Measurements from ENCODE around the gene TIMMDC1. TPM values are rescaled to one million over a fixed set of nuclear protein-coding genes. Genes with fewer than 3 reads are reported as not detected.
"Not testable (repeated sequence)": the region's sequence is repeated elsewhere in the genome, so short reads cannot be mapped to it uniquely, and the experiment has no call there.

TIMMDC1 gene
- total and polyA plus RNA-seq, 2 experiments from 2014 or later, result 54.3 to 160 TPM

DNA sequence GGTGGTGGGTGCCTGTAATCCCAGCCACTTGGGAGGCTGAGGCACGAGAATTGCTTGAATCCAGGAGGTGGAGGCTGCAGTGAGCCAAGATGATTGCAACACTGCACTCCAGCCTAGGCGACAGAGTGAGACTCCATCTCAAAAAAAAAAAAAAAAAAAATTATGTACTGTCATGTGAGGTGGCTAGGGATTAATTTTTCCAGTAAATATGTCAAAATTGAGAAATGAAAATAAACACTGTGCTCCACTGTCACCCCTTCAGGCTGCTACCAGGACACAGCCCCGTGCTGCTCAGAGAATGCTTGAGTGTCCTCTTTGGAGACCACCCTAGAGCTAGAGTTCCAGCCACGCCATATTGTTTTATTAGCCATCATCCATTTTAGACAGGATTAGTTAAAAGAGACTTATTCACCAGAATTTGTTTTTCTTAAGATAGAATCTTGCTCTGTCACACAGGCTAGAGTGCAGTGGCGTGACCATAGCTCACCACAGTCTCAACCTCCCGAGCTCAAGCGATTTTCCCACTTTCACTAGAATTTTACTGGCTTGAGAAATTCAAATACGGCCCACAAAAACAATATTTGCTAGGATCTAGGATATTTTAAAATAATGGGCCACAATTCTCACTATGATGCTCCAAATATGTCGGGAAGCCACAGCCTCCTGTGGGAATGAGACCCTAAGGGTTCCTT, 60.4 kb downstream of the TIMMDC1 start:
- no peaks in the 10 kb centered on the region for H3K36me3 ChIP-seq (ENCODE audit: low read depth)
- peak overlapping the region; percentile 7; the same call in 1 of the 2 replicates for H2AFZ ChIP-seq
- TF ChIP-seq EZH2phosphoT487 (IDR thresholded peaks at IDR 0.05; ENCODE audit: insufficient read depth, low read depth) (no peak), EZH2 (IDR thresholded peaks at IDR 0.05; ENCODE audit: insufficient read depth, poor library complexity, severe bottlenecking) (no peak)
- H3K9me3 ChIP-seq (ENCODE audit: low read depth), result no peaks in the 10 kb centered on the region
- in situ Hi-C loops (cut with MboI), result no loop called here
- no peaks in the 10 kb centered on the region for H3F3A ChIP-seq (ENCODE audit: insufficient read depth)
- H3K9me2 ChIP-seq (ENCODE audit: insufficient read depth), result no peaks in the 10 kb centered on the region
- WGBS, 2 experiments (ENCODE audit: low coverage in 1 of 2, low lambda C conversion rate in 2 of 2, missing lambda C conversion rate in 2 of 2), result 56 to 58% methylated on average over 9 of the region's 9 CpGs
- no peak overlapping the region for H3K4me2 ChIP-seq (ENCODE audit: unreplicated experiment)
- no peak overlapping the region for H3K27ac ChIP-seq
- no peak overlapping the region for H3K9ac ChIP-seq
- no peaks in the 10 kb centered on the region for H4K20me1 ChIP-seq (ENCODE audit: insufficient read depth)
- no peaks in the 10 kb centered on the region for H3K4me1 ChIP-seq (ENCODE audit: insufficient read depth)
- no peaks in the 10 kb centered on the region for H3K79me2 ChIP-seq (ENCODE audit: insufficient read depth)
- H3K4me3 ChIP-seq, result no peak overlapping the region
- no peak for DNase-seq
- H3K27me3 ChIP-seq (replicated peaks; ENCODE audit: insufficient read depth), result no peaks in the 10 kb centered on the region

DNA sequence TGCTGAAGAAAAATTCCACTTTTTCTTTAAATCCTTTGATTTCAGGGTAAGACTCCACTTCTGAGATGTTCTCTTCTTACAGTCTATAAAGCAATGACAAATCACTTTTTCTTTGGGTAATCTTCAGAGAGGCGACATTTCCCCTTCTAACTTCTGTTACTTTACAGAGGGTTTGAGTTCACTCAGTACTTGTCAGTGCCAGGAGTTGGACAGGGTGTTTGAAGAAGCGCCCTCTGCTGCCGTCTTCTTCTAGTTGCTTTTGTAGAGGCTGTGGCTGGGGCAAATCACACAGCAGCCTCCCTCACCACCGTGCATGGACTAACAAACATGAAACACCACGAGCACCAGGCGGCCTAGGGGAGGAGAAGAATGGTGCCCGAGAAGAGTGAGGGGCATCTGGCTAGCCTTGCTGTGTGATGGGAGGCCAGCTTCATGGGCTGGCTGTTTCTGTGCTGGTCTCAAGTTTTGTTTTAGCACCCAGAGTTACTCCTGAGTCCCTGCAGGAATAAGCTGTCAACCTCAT, 61.2 kb downstream of the TIMMDC1 start, which contains the start of gene CD80:
TSS of gene CD80 (minus strand) at position 174 of the 523 bp plus-strand sequence. CDS start 1,886 bp downstream, outside the sequence.
- Histone ChIP-seq H3K4me2 (ENCODE audit: unreplicated experiment) (no peak within 1 kb of the TSS), H3K79me2 (ENCODE audit: insufficient read depth) (no peaks in the 10 kb centered on the region), H2AFZ (peak within 1 kb of the TSS; percentile 7; the same call in 1 of the 2 replicates), H3K36me3 (ENCODE audit: low read depth) (no peaks in the 10 kb centered on the region), H3K27ac (no peak within 1 kb of the TSS), H3K4me3 (no peak within 1 kb of the TSS), H3K9me3 (ENCODE audit: low read depth) (no peaks in the 10 kb centered on the region), H4K20me1 (ENCODE audit: insufficient read depth) (no peaks in the 10 kb centered on the region), H3K9ac (no peak within 1 kb of the TSS), H3K9me2 (ENCODE audit: insufficient read depth) (no peaks in the 10 kb centered on the region), H3K27me3 (replicated peaks; ENCODE audit: insufficient read depth) (no peaks in the 10 kb centered on the region), H3F3A (ENCODE audit: insufficient read depth) (no peaks in the 10 kb centered on the region), H3K4me1 (ENCODE audit: insufficient read depth) (no peaks in the 10 kb centered on the region)
- in situ Hi-C loops (cut with MboI), result no loop called here
- 11 to 12% methylated on average over 7 of the region's 7 CpGs for WGBS, 2 experiments (ENCODE audit: low coverage in 1 of 2, low lambda C conversion rate in 2 of 2, missing lambda C conversion rate in 2 of 2)
- no peak for TF ChIP-seq EZH2 (IDR thresholded peaks at IDR 0.05; ENCODE audit: insufficient read depth, poor library complexity, severe bottlenecking)
- TF ChIP-seq EZH2phosphoT487 (IDR thresholded peaks at IDR 0.05; ENCODE audit: insufficient read depth, low read depth), result no peak
- peak; percentile 72 for DNase-seq

DNA sequence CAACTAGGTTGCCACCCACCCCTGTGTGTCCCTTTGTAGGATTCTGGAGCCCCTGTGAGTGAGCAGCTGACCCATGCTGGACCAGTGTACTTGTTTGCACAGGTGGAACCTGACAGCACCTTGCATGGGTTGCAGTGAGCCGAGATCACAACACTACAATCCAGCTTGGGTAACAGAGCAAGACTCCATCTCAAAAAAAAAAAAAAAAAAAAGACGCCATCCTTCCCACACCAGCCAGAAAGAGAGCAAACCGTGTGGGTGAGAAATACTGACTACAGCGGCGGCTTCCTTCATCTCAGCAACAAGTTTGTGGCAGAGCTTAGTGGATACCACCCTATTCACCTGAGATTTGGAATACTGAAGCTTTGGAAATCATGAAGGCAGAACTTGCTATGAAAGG, 61.8 kb downstream of the TIMMDC1 start:
- TF ChIP-seq EZH2 (IDR thresholded peaks at IDR 0.05; ENCODE audit: insufficient read depth, poor library complexity, severe bottlenecking) (no peak), EZH2phosphoT487 (IDR thresholded peaks at IDR 0.05; ENCODE audit: insufficient read depth, low read depth) (no peak)

DNA sequence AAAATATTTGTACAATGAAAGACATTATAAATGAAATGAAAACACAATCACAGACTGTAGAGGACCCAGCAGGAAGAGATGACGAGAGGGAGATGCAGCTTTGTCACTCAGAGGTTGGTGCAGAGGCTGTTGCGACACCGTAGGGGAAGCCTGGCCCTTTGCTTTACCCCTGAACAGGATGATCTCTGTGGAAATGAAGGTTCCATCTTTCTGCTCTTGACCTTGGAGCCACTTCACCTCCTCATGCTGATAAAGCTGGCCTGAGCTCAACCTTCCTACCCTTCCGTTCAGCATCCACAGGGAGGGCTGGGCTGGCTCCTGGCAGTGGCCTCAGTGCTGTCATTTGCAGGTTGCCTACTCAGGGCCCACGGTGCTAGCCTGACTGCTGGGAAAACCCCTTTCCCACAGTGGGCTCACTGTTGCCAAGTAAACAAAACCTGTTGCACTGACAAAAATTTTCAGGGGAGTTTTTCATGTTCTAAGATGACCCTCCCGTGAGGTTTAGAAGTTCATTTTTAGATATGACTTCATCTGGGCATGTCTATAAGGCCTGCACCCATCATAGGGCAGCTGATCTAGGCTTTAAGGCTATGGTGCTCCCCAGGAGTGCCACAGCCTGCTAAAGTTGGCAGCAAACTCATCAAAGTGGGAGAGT, 64.1 kb downstream of the TIMMDC1 start:
- no peak overlapping the region for H3K27ac ChIP-seq
- H3K4me1 ChIP-seq (ENCODE audit: insufficient read depth), result no peaks in the 10 kb centered on the region
- H3K9me2 ChIP-seq (ENCODE audit: insufficient read depth), result no peaks in the 10 kb centered on the region
- H3F3A ChIP-seq (ENCODE audit: insufficient read depth), result no peaks in the 10 kb centered on the region
- H3K4me2 ChIP-seq (ENCODE audit: unreplicated experiment), result no peak overlapping the region
- H3K27me3 ChIP-seq (replicated peaks; ENCODE audit: insufficient read depth), result no peaks in the 10 kb centered on the region
- H3K36me3 ChIP-seq (ENCODE audit: low read depth), result no peaks in the 10 kb centered on the region
- H3K9ac ChIP-seq, result no peak overlapping the region
- 59 to 82% methylated on average over 6 of the region's 6 CpGs for WGBS, 2 experiments (ENCODE audit: low coverage in 1 of 2, low lambda C conversion rate in 2 of 2, missing lambda C conversion rate in 2 of 2)
- H3K4me3 ChIP-seq, result no peak overlapping the region
- no peaks in the 10 kb centered on the region for H4K20me1 ChIP-seq (ENCODE audit: insufficient read depth)
- H3K9me3 ChIP-seq (ENCODE audit: low read depth), result no peaks in the 10 kb centered on the region
- TF ChIP-seq EZH2phosphoT487 (IDR thresholded peaks at IDR 0.05; ENCODE audit: insufficient read depth, low read depth) (no peak), EZH2 (IDR thresholded peaks at IDR 0.05; ENCODE audit: insufficient read depth, poor library complexity, severe bottlenecking) (no peak)
- no peak for DNase-seq
- H3K79me2 ChIP-seq (ENCODE audit: insufficient read depth), result no peaks in the 10 kb centered on the region
- no peak overlapping the region for H2AFZ ChIP-seq
- in situ Hi-C loops (cut with MboI), result no loop called here

More for the DNA sequence above, 61.8 kb downstream of the TIMMDC1 start:
- no peaks in the 10 kb centered on the region for H3F3A ChIP-seq (ENCODE audit: insufficient read depth)
- in situ Hi-C loops (cut with MboI), result no loop called here
- H3K9ac ChIP-seq, result no peak overlapping the region
- 65 to 71% methylated on average over 4 to 5 of the region's 5 CpGs for WGBS, 2 experiments (ENCODE audit: low coverage in 1 of 2, low lambda C conversion rate in 2 of 2, missing lambda C conversion rate in 2 of 2)
- no peaks in the 10 kb centered on the region for H3K9me2 ChIP-seq (ENCODE audit: insufficient read depth)
- no peaks in the 10 kb centered on the region for H3K4me1 ChIP-seq (ENCODE audit: insufficient read depth)
- H4K20me1 ChIP-seq (ENCODE audit: insufficient read depth), result no peaks in the 10 kb centered on the region
- H3K27ac ChIP-seq, result no peak overlapping the region
- no peak overlapping the region for H3K4me2 ChIP-seq (ENCODE audit: unreplicated experiment)
- no peak overlapping the region for H3K4me3 ChIP-seq
- H3K27me3 ChIP-seq (replicated peaks; ENCODE audit: insufficient read depth), result no peaks in the 10 kb centered on the region
- no peak overlapping the region for H2AFZ ChIP-seq
- H3K9me3 ChIP-seq (ENCODE audit: low read depth), result no peaks in the 10 kb centered on the region
- no peaks in the 10 kb centered on the region for H3K36me3 ChIP-seq (ENCODE audit: low read depth)
- no peak for DNase-seq
- no peaks in the 10 kb centered on the region for H3K79me2 ChIP-seq (ENCODE audit: insufficient read depth)

DNA sequence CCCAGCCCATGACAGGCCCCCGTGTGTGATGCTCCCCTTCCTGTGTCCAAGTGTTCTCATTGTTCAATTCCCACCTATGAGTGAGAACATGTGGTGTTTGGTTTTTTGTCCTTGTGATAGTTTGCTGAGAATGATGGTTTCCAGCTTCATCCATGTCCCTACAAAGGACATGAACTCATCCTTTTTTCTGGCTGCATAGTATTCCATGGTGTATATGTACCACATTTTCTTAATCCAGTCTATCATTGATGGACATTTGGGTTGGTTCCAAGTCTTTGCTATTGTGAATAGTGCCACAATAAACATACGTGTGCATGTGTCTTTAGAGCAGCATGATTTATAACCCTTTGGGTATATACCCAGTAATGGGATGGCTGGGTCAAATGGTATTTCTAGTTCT, 65.0 kb downstream of the TIMMDC1 start:
- in situ Hi-C loops (cut with MboI), result not testable (repeated sequence)

More for the DNA sequence above, 65.0 kb downstream of the TIMMDC1 start:
- H3K4me3 ChIP-seq; H4K20me1 ChIP-seq (ENCODE audit: insufficient read depth); DNase-seq; H3K36me3 ChIP-seq (ENCODE audit: low read depth); H3K79me2 ChIP-seq (ENCODE audit: insufficient read depth); H2AFZ ChIP-seq; H3K4me2 ChIP-seq (ENCODE audit: unreplicated experiment); H3F3A ChIP-seq (ENCODE audit: insufficient read depth); H3K4me1 ChIP-seq (ENCODE audit: insufficient read depth); H3K27me3 ChIP-seq (replicated peaks; ENCODE audit: insufficient read depth); H3K9me3 ChIP-seq (ENCODE audit: low read depth); H3K27ac ChIP-seq; H3K9me2 ChIP-seq (ENCODE audit: insufficient read depth); H3K9ac ChIP-seq: not testable (repeated sequence)
- 65 to 70% methylated on average over 2 of the region's 2 CpGs for WGBS, 2 experiments (ENCODE audit: low coverage in 1 of 2, low lambda C conversion rate in 2 of 2, missing lambda C conversion rate in 2 of 2)

Measured in GM23248 (cell line).